Subcutaneous adipose tissue (tissue), 4 donors: ENCODE data around the gene CHRNA1. TPM values are rescaled to one million over a fixed set of nuclear protein-coding genes. Genes with fewer than 3 reads are reported as not detected.

Experiments used
- CTCF ChIP-seq: fragments of 450-650 bp; IDR thresholded peaks from one replicate; pipeline ENCODE4 v1.5.1; 2016; ENCODE audit warnings: low read depth, mild to moderate bottlenecking, control low read depth, antibody characterized with exemption, moderate library complexity
- total RNA-seq, 4 donors: library from RNA; depleted of rRNA; stranded (reverse); fragments of >200 nt; gene quantifications; one replicate each; pipeline ENCODE4 v1.1.0, GENCODE V29; 2016

The CHRNA1 gene
- total RNA-seq, 4 donors from 2014 or later = 0.44 to 0.85 TPM; not detected in 2

DNA sequence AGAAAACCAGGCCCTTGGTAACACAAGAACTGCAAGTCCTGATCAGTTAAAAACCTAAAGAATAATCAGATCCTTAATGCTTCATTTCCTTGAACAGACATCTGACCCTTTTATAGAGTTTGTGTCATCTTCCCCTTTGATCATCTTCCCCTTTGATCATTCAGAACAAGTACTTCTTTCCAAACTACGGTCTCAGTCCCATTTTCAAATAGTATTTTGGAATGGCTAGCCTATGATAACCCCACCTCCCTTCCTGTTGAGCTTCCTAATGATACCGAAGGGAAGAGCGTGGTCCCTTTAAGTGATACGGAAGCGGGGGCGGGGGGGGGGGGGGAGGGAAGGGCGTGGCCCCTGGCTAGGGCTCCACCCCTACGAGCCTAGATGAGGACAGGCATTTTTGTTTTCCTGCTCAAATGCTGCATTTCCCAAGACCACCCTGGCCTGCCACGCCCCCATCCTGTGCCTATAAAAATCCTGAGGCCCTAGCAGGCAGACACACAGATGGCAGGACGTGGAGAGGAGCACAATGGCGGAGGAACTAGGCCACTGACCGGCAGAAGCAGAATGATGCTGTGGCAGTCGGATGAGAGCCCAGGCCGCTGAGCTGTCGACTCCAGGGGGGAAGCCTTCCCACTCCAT, 24.1 kb upstream of the CHRNA1 start:
- no peak for TF ChIP-seq CTCF

DNA sequence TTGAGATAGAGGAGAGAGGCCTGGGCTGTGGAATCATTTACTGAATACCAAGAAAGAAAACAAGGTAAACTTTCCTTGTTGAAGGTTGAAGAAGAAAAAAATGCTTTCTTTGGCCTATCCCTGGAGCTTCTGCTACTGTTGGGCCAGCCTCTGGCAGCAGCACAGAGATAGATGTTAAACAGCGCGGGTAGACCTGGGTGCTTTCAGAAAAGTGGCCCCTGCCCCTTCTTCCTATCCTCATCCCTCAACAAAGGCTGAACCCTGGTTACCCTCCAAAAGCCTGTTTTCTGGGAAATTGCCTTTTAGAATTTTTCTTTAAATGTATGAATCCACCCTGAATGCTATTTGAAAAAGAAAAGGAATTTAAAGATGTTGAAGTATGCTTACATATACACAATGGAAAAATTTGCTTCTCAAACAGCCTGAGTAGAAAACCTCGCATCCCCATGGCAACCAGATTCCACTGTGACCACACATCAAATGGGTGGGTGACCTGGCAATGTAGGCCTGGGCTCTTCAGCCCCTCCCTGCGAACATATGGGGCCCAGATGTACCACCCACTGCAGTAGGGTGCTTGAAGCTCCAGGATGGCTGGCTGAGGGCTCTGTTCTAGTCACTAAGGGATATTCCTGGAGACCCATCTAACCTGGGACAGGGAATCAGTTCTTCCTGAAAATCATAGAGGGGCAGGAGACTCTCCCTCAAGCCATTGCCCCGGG, 23.4 kb upstream of the CHRNA1 start:
- TF ChIP-seq CTCF = no peak

DNA sequence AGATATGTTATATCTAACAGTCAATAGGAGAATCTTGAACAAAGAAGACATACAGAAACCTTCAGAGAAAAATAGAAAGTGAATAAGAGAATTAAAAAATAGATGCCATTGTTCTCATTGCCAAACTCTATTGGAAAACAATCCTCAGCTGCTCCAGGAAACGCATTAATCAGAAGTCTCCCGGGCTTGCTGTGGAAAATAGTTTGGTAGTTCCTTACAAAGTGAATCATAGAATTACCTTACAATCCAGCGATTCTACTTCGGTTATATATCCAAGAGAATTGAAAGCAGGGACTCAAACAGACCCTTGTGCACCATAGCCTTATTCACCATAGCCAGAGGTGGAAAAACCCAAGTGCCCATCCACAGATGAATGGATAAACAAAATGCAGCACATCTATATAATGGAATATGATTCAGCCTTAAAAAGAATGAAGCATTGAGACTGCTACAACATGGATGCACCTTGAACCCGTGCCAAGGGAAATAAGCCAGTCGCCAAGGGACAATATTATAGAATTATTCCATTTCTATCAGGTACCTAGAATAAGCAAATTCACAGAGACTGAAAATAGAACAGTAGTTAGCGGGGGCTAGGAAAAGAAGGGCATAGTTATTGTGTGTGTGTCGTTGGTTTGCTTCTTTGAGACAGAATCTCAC, 21.9 kb upstream of the CHRNA1 start:
- no peak for TF ChIP-seq CTCF

- TF ChIP-seq CTCF = no peak
Observed at GRCh38 chr2:174785481-174785880, 21.2 kb upstream of the CHRNA1 start.

GRCh38 chr2:174784909-174785308, 20.6 kb upstream of the CHRNA1 start:
- TF ChIP-seq CTCF = no peak

DNA sequence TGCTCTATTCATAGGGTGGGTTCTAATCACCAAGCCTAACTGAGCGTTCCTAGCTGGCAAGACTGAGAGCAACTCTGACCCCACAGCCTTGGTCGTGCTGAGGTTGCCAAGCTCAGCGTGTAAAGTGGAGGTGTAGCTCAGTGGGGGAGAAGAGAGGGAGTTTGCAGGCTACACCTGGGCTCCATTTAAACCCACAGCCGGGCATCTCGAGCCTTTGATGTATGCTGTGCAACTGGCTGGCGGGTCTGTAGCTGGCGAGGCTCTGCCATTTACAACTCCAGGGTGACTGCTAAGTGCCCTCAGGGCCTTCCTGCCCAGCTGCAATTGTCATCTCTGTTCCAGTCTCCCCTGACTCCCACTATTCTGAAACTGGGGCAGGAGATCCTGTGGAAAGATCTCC, 20.0 kb upstream of the CHRNA1 start:
- TF ChIP-seq CTCF = no peak

DNA sequence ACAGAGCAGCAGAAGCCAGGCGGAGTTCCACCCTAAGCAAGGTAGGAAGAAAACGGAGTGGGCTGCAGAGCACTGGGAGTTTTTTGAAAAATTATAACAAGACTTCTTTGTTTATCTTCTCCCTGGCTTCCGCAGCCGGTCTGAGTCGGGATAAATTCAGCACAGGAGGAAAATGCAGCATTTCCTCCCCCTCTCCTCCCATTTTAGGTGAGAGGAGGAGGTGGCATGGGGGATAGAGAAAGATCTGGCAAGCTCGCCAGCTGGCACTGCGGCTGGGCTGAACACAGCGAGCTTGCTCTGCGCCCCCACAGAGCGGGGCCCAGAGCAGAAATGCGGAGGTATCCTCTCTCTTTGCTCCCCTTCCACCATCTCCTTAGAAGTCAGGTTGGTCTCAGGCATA, 17.7 kb upstream of the CHRNA1 start:
- TF ChIP-seq CTCF = no peak
